PC-3 (cell line): ENCODE results near the gene P2RX1. TPM values are rescaled to one million over a fixed set of nuclear protein-coding genes. Genes with fewer than 3 reads are reported as not detected.

Source experiments
- ATAC-seq: fragments of 200-7000 bp; cut with Tn5 transposase; 2 replicates; pipeline ENCODE4 v1.9.1; 2020; ENCODE audit warnings: mild to moderate bottlenecking, moderate library complexity
- BruUV-seq: library from RNA; stranded (reverse); fragments of 400-500 nt; replicated peaks from 2 replicates; lab custom pipeline; 2021; lab: Mats Ljungman, UMichigan
- CTCF ChIA-PET: fragments of 300-600 bp; sonication (Branson Sonifier 250); formaldehyde crosslinking; loops from one replicate; lab custom pipeline; 2022; ENCODE audit warnings: antibody characterized with exemption; lab: Charles Lee
- POLR2A ChIA-PET: fragments of 300-600 bp; sonication (Branson Sonifier 250); formaldehyde crosslinking; loops from one replicate; lab custom pipeline; 2022; ENCODE audit warnings: antibody characterized with exemption; ENCODE audit not compliant: unreplicated experiment; lab: Charles Lee
- DNase-seq: peaks from one replicate; pipeline ENCODE4 v3.0.0-alpha.2; 2015
- H2AFZ ChIP-seq: fragments of 300-600 bp; sonication (generic); 2 replicates; pipeline ENCODE4 v1.6.0; 2016; ENCODE audit warnings: antibody characterized with exemption, low read length
- H3F3A ChIP-seq: fragments of 300-600 bp; sonication (generic); one replicate; pipeline ENCODE4 v1.6.0; 2017; ENCODE audit warnings: antibody characterized with exemption, low read length, control low read depth, mild to moderate bottlenecking; ENCODE audit not compliant: unreplicated experiment
- H3K27ac ChIP-seq: fragments of 300-600 bp; sonication (generic); 2 replicates; pipeline ENCODE4 v1.5.1; 2016; ENCODE audit warnings: mild to moderate bottlenecking, low read length
- H3K27me3 ChIP-seq: fragments of 300-600 bp; sonication (generic); 2 replicates; pipeline ENCODE4 v1.6.1; 2016; ENCODE audit warnings: low read length, mixed read lengths
- H3K36me3 ChIP-seq: fragments of 300-600 bp; sonication (generic); 2 replicates; pipeline ENCODE4 v1.6.1; 2016; ENCODE audit warnings: low read depth, mixed run types, low read length, mixed read lengths
- H3K4me1 ChIP-seq: fragments of 300-600 bp; sonication (generic); 2 replicates; pipeline ENCODE4 v1.5.1; 2016; ENCODE audit warnings: low read length; ENCODE audit not compliant: insufficient read depth
- H3K4me2 ChIP-seq: fragments of 300-600 bp; sonication (generic); 2 replicates; pipeline ENCODE4 v1.6.0; 2016; ENCODE audit warnings: low read length
- H3K4me3 ChIP-seq: fragments of 300-600 bp; sonication (generic); 2 replicates; pipeline ENCODE4 v1.5.1; 2016; ENCODE audit warnings: mild to moderate bottlenecking, low read length, mixed read lengths
- H3K79me2 ChIP-seq: fragments of 300-600 bp; sonication (generic); 2 replicates; pipeline ENCODE4 v1.6.1; 2017; ENCODE audit warnings: low read length, mixed read lengths
- H3K9ac ChIP-seq: fragments of 300-600 bp; sonication (generic); 2 replicates; pipeline ENCODE4 v1.6.0; 2016; ENCODE audit warnings: mild to moderate bottlenecking, low read length
- H3K9me2 ChIP-seq: fragments of 300-600 bp; sonication (generic); replicated peaks from 2 replicates; pipeline ENCODE4 v1.6.1; 2016; ENCODE audit warnings: mixed run types, low read length, mixed read lengths
- H3K9me3 ChIP-seq: fragments of 300-600 bp; sonication (generic); 2 replicates; pipeline ENCODE4 v1.6.1; 2016; ENCODE audit warnings: low read length, mixed read lengths
- H4K20me1 ChIP-seq: fragments of 300-600 bp; sonication (generic); 2 replicates; pipeline ENCODE4 v1.6.1; 2016; ENCODE audit warnings: low read length, mixed read lengths
- CTCF ChIP-seq: fragments of 300-600 bp; sonication (generic); conservative IDR thresholded peaks from 2 replicates; pipeline ENCODE4 v1.5.1; 2017; ENCODE audit warnings: antibody characterized with exemption, low read depth, mild to moderate bottlenecking, low read length
- EZH2 ChIP-seq: fragments of 300-600 bp; sonication (generic); IDR thresholded peaks from one replicate; pipeline ENCODE4 v1.6.1; 2017; ENCODE audit warnings: antibody characterized with exemption, mild to moderate bottlenecking, low read length; ENCODE audit not compliant: unreplicated experiment
- EZH2phosphoT487 ChIP-seq: fragments of 300-600 bp; sonication (generic); IDR thresholded peaks from 2 replicates; pipeline ENCODE4 v1.6.1; 2018; ENCODE audit warnings: mild to moderate bottlenecking, antibody characterized with exemption, low read length, borderline replicate concordance
- intact Hi-C: fragments of 100-400 bp; cut with micrococcal nuclease; formaldehyde crosslinking; loops from 2 replicates; pipeline ENCODE4 v1.9.0; 2023
- total RNA-seq: library from RNA; depleted of rRNA; stranded (reverse); fragments of >200 nt; gene quantifications from 2 replicates; pipeline ENCODE4 v1.2.3, GENCODE V29; 2014

The P2RX1 gene
- total RNA-seq, 1 experiment from 2014 or later: not detected

DNA sequence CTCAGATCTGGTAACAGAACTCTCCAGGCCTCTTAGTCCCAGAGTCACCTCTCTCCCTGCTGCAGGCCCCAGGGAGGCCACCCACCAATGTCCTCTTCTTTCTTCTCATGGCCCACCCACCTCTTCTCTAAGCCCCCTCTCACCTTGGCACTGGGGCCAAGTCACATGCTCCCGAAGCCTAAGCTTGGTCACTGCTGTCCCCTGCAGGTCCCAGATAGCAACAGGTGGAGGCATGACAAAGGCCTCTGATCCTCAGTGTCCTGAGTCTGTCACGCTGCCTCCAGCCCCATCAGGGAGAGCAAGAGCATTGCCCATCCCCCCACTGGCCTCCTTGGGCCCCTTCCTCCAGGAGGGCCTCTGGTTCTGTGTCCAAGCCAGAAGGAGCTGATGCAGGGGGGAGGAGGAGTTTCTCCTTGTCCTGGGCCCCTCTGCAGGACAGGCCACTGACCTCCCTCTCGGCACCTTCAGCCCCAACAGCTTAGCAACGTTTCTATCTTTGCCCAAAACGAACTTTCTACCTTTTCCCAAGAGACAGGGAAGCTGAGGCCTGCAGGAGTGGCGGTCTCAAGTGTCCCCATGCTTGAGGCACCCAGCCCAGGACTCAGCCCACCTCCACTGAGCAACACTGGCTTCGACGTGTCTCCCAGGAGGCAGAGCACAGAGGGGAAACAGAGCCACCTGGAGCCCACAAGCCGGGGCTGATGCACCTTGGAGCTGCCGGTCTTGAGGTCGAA lies 8.6 kb downstream of the P2RX1 start:
- Histone ChIP-seq H3K9me3 (no peaks in the 10 kb centered on the region), H3K27ac (no peak overlapping the region), H3K36me3 (no peaks in the 10 kb centered on the region), H3K27me3 (no peaks in the 10 kb centered on the region), H3F3A (no peaks in the 10 kb centered on the region), H3K4me2 (no peak overlapping the region), H3K9me2 (no peaks in the 10 kb centered on the region), H3K4me3 (no peak overlapping the region), H3K79me2 (no peaks in the 10 kb centered on the region), H3K4me1 (no peaks in the 10 kb centered on the region), H4K20me1 (no peaks in the 10 kb centered on the region), H3K9ac (no peak overlapping the region), H2AFZ (no peak overlapping the region)
- ATAC-seq (peak; percentile 45; the same call in 1 of the 2 replicates), DNase-seq (no peak)
- BruUV-seq: no TSS peak
- ChIA-PET POLR2A (no interaction called here), CTCF (interaction anchor here (0.6 kb wide), 2 partner anchors 70 to 301 kb away, joined by 3 to 4 read pairs; no protein-coding TSS in a partner anchor)
- TF ChIP-seq EZH2phosphoT487 (no peak), EZH2 (no peak), CTCF (peak; percentile 49)
- intact Hi-C loops: loop anchor here (1.0 kb wide), 1 partner anchor 44 kb away; no protein-coding TSS in a partner anchor

GRCh38 chr17:3906881-3907280 lies 9.4 kb downstream of the P2RX1 start:
- ChIA-PET CTCF (interaction anchor here (0.6 kb wide), 2 partner anchors 70 to 300 kb away, joined by 3 to 4 read pairs; no protein-coding TSS in a partner anchor), POLR2A (no interaction called here)
- no TSS peak for BruUV-seq
- H3K4me3 ChIP-seq: no peak overlapping the region
- no peaks in the 10 kb centered on the region for H3K9me3 ChIP-seq
- H3K27me3 ChIP-seq: no peaks in the 10 kb centered on the region
- no peak overlapping the region for H3K4me2 ChIP-seq
- H3K79me2 ChIP-seq: no peaks in the 10 kb centered on the region
- DNase-seq: no peak
- H3K9me2 ChIP-seq: no peaks in the 10 kb centered on the region
- no peak for ATAC-seq
- no peaks in the 10 kb centered on the region for H3K36me3 ChIP-seq
- H3F3A ChIP-seq: no peaks in the 10 kb centered on the region
- H4K20me1 ChIP-seq: no peaks in the 10 kb centered on the region
- no peak overlapping the region for H2AFZ ChIP-seq
- H3K9ac ChIP-seq: no peak overlapping the region
- intact Hi-C loops: loop anchor here (1.0 kb wide), 1 partner anchor 44 kb away; no protein-coding TSS in a partner anchor
- H3K4me1 ChIP-seq: no peaks in the 10 kb centered on the region
- no peak overlapping the region for H3K27ac ChIP-seq
- TF ChIP-seq EZH2 (no peak), EZH2phosphoT487 (no peak), CTCF (no peak)

DNA sequence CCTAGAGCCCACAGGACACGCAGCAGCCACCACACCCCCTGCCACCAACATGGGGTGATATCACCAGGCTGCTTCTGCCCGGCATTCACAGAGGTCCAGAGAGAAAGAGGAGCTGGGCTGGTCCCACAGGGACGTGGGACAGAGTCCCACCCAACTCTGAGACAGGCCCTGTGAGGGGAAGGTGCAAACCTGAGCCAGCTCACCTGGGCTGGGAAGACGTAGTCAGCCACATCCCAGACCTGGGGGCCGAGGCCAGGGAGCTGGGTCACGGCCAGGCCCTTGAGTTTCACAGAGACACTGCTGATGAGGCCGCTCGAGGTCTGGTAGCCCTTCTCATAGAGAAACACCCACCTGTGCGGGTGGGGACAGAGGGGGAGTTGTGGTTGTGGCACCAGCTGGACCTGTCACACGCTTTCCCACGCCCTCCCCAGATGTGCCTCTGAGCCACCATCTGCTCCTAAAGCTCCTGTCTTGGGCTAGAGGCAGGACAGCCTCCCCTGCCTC lies 11.2 kb downstream of the P2RX1 start:
- no peak overlapping the region for H3K4me3 ChIP-seq
- no peak for DNase-seq
- no peak overlapping the region for H3K9ac ChIP-seq
- H3K9me3 ChIP-seq: no peaks in the 10 kb centered on the region
- H3K4me1 ChIP-seq: no peaks in the 10 kb centered on the region
- H3K27ac ChIP-seq: no peak overlapping the region
- no peak overlapping the region for H3K4me2 ChIP-seq
- ATAC-seq: no peak
- ChIA-PET POLR2A (no interaction called here), CTCF (no interaction called here)
- H3K9me2 ChIP-seq: no peaks in the 10 kb centered on the region
- no peaks in the 10 kb centered on the region for H3F3A ChIP-seq
- no TSS peak for BruUV-seq
- no peak for TF ChIP-seq EZH2
- TF ChIP-seq EZH2phosphoT487: no peak
- no peak for TF ChIP-seq CTCF
- no peak overlapping the region for H2AFZ ChIP-seq
- H4K20me1 ChIP-seq: no peaks in the 10 kb centered on the region
- no peaks in the 10 kb centered on the region for H3K79me2 ChIP-seq
- no peaks in the 10 kb centered on the region for H3K36me3 ChIP-seq
- H3K27me3 ChIP-seq: no peaks in the 10 kb centered on the region
- intact Hi-C loops: no loop called here
